HTR-8/SVneo (cell line): ENCODE measurements around the gene GJA9.

Experiments
- DNase-seq: peaks from one replicate; pipeline ENCODE4 v3.0.0; 2011; ENCODE audit warnings: low spot score, mixed read lengths; ENCODE audit not compliant: insufficient read length
- FAIRE-seq: peaks from 2 replicates; lab custom pipeline; 2011; peaks lifted over from hg19 to GRCh38; lab: Jason Lieb, UNC

Gene GJA9

DNA sequence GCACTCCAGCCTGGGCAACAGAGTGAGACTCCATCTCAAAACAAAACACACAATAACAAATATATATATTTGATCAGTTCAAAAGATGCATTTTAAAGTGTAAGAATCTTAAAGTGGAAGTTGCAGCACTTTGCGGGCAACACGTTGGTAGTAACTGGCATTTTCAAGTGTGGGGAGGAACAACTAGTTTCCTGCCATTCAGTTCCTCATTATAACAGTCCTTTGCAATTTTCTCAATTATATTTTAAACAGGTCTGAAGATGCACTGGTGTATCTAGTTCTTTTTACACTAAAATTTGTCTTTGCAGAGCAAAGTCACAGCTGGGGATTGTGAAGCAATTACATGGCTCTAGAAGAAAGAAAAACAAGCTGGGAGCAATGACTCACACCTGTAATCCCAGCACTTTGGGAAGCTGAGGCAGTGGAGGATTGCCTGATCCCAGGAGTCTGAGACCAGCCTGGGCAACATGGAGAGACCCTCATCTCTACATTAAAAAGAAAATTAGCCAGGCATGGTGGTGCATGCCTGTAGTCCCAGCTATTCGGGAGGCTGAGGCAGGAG, 47.1 kb downstream of the GJA9 start:
- no peak for FAIRE-seq
- no peak for DNase-seq

DNA sequence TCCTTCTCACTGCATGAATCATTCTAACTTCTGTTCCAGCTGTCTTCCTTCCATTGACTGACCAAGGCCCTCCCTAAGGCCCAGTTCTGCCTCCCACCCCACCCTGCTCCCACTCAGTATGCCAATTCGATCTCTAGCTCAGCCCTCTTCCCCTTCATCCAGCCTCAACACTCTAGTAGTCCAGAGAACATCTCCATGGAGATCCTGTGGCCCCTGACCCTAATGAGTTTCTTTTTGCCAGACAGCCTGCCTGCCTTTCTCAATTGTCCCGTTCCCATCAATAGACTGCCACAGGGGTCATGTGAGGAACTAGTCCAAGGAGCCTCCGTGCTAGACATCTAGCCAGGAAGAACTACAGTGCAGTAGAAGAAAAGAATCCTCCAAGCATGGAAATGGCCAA, 48.2 kb downstream of the GJA9 start:
- FAIRE-seq: no peak
- no peak for DNase-seq

DNA sequence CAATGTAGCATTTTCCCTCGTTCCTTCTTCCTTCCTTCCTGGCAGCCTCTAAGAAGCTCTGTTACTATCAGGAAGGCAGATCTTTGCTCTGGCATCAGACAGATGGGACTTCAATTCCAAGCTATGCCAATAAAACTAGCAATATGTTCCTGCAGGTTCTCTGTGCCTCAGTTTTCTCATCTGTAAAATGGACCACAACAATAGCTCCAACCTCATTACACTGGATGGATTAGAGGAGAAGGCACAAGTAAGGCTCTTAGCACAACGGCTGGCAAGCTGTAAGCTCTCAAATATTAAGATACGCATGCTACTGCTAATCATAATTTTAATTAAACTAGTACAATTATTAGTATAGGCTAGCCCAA, 49.0 kb downstream of the GJA9 start:
- FAIRE-seq (no peak), DNase-seq (no peak)

GRCh38 chr1:38831731-38832369, 49.5 kb downstream of the GJA9 start:
- DNase-seq: no peak
- no peak for FAIRE-seq

DNA sequence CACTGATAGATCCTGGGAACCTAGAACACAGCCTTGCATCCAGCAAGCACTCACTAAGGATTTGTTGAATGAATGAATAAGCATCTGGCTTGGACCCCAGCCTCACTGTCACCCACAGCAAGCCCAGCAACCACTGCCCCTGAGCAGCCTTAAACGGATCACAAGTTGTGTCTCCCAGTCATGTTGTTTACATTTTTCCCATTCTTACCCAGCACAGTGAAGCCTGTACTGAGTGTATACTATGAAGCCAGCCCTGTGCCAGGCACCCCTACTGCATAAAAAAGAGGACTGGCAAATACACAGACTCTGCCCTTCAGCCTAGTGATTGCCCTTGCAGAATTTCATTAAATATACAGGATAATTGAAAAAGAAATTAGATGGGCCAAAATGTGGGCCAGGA, 52.0 kb downstream of the GJA9 start:
- FAIRE-seq: no peak
- no peak for DNase-seq

DNA sequence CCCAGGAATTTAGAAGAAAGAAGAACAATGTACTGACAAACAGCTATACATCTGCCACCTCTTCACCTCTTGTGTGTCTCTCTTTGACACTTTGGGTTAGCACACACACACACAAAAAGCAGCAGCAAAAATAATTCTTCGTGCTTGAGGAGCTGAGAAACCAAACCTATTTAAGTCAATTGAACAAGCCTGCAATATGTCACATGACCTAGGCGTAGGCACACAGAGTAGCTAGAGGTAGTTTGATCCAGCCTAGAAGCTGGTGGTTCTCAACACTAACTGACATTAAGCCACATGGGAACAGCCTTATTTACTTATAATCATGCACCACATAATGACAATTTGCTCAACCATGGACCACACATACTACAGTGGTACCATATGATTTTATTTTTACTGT, 54.1 kb downstream of the GJA9 start:
- FAIRE-seq (no peak), DNase-seq (no peak)

DNA sequence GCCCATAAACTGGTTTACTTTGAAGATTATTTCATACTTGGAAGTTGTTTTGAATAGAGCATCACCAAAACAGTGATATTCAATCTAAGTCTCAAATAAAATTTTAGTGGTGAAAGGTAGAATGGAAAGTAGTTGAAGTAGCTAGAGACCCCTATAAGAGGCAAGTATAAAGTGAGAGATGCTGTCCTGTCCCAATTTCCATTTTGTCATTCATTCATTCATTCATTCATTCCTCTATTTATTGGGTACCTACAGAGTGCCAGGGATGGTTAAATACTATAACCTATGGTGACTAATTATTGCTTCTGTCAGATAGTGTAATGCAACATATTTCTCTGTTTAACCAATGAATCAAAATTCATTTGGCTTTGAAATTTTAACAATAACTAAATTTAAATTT, 54.5 kb downstream of the GJA9 start:
- no peak for FAIRE-seq
- no peak for DNase-seq

- FAIRE-seq (no peak), DNase-seq (no peak)
These were observed 55.1 kb downstream of the GJA9 start for GRCh38 chr1:38826262-38826661.
